HepG2 (cell line): Measurements from ENCODE around the gene GADD45B. TPM values are rescaled to one million over a fixed set of nuclear protein-coding genes. Genes with fewer than 3 reads are reported as not detected.
A peak's percentile ranks its signal among the peaks of the same experiment; 100 is the strongest.

Source experiments
- GLI4 ChIP-seq: sonication (generic); formaldehyde crosslinking; IDR thresholded peaks from 2 replicates; pipeline ENCODE4 v1.5.1; 2020; ENCODE audit warnings: missing genetic modification reagents, mild to moderate bottlenecking, moderate library complexity, borderline replicate concordance
- KLF12 ChIP-seq: sonication (generic); formaldehyde crosslinking; IDR thresholded peaks from 2 replicates; pipeline ENCODE4 v1.4.0; 2020; ENCODE audit warnings: missing genetic modification reagents, borderline replicate concordance
- MEF2D ChIP-seq: sonication (generic); formaldehyde crosslinking; IDR thresholded peaks from 2 replicates; pipeline ENCODE4 v1.5.1; 2020; ENCODE audit warnings: mild to moderate bottlenecking, missing genetic modification reagents
- PATZ1 ChIP-seq: sonication (generic); formaldehyde crosslinking; IDR thresholded peaks from 2 replicates; pipeline ENCODE4 v1.4.0; 2020; ENCODE audit warnings: missing genetic modification reagents
- PHF21A ChIP-seq: sonication (generic); formaldehyde crosslinking; IDR thresholded peaks from 2 replicates; pipeline ENCODE4 v1.5.0; 2020; ENCODE audit warnings: mild to moderate bottlenecking, missing genetic modification reagents
- RFXANK ChIP-seq: IDR thresholded peaks from 2 replicates; pipeline ENCODE4 v1.6.1; 2016
- SNRNP70 ChIP-seq: fragments of 200-400 bp; formaldehyde crosslinking; IDR thresholded peaks from 2 replicates; pipeline ENCODE4 v1.6.1; 2017; ENCODE audit warnings: mild to moderate bottlenecking, low read depth, low read length, moderate library complexity
- TAF15 ChIP-seq: fragments of 200-400 bp; formaldehyde crosslinking; IDR thresholded peaks from one replicate; pipeline ENCODE4 v1.6.1; 2018; ENCODE audit warnings: mild to moderate bottlenecking, low read depth, low read length; ENCODE audit not compliant: poor library complexity, severe bottlenecking
- ZBTB7A ChIP-seq: sonication (generic); formaldehyde crosslinking; IDR thresholded peaks from 2 replicates; pipeline ENCODE4 v1.8.0; 2022; ENCODE audit warnings: mild to moderate bottlenecking, missing genetic modification reagents
- ZNF136 ChIP-seq: sonication (generic); formaldehyde crosslinking; IDR thresholded peaks from 2 replicates; pipeline ENCODE4 v1.8.1; 2022; ENCODE audit warnings: low read depth, mild to moderate bottlenecking, moderate library complexity, missing genetic modification reagents
- ZZZ3 ChIP-seq: sonication (generic); formaldehyde crosslinking; IDR thresholded peaks from 2 replicates; pipeline ENCODE4 v1.4.0; 2020; ENCODE audit warnings: missing genetic modification reagents, mild to moderate bottlenecking, borderline replicate concordance
- polyA plus RNA-seq, 8 experiments: library from polyadenylated mRNA; depleted of rRNA in 3 of 8; stranded (reverse) in 7 of 8; unstranded in 1 of 8; fragments of >200 nt; fragmentation: Illumina TruSeq in 4 of 8; extraction: Trizol in 4 of 8; gene quantifications; 2 replicates each; pipeline versions ENCODE4 v1.2.1 to v1.2.3, GENCODE V29; 2011 to 2016; ENCODE audit warnings: low read depth in 4 of 8, missing spikeins in 1 of 8, mixed read lengths in 1 of 8; ENCODE audit not compliant: insufficient read depth in 1 of 8
- total RNA-seq, 5 experiments: library from RNA; depleted of rRNA; stranded (reverse); fragments of >200 nt; fragmentation: Illumina TruSeq; extraction: Trizol; gene quantifications; 2 replicates each; pipeline ENCODE4 v1.2.3, GENCODE V29; 2016; ENCODE audit warnings: low read depth in 1 of 5
- TF ChIP-seq, protein P1 (sequence below): sonication (generic); formaldehyde crosslinking; IDR thresholded peaks from 2 replicates; pipeline ENCODE4 v1.8.1; 2023; ENCODE audit warnings: mild to moderate bottlenecking, moderate library complexity, missing genetic modification reagents
- TF ChIP-seq, protein P2 (sequence below): sonication (generic); formaldehyde crosslinking; IDR thresholded peaks from 2 replicates; pipeline ENCODE4 v1.5.0; 2020; ENCODE audit warnings: mild to moderate bottlenecking, missing genetic modification reagents, borderline replicate concordance
- TF ChIP-seq, protein P3 (sequence below): IDR thresholded peaks from 2 replicates; pipeline ENCODE4 v1.6.1; 2012; ENCODE audit warnings: inconsistent platforms

GADD45B gene
- total and polyA plus RNA-seq, 2 of the 13 experiments (the other 11 are each of a cell fraction or from before 2014, with no cell fraction given), result 4.6 to 34.1 TPM

DNA sequence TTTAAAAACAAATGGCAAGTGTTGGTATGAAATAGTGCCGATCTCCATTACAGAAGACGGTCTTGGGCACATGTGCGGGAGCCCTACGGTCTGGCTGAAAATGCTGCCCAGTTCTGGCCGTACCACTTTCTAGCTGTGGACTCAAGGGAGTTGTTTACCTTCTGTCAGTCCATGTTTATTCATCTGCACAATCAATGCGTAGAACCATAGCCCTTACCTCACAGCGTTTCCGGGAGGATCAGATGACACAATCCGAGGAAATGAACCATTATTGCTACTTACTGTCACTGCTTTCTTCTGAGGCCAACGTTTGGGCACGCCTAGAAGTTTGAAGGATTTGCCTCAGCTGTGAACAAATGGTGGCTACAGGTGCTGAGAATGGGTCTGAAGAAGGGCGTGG lies 31.2 kb downstream of the GADD45B start (continued):
- TF ChIP-seq, protein P1, sequence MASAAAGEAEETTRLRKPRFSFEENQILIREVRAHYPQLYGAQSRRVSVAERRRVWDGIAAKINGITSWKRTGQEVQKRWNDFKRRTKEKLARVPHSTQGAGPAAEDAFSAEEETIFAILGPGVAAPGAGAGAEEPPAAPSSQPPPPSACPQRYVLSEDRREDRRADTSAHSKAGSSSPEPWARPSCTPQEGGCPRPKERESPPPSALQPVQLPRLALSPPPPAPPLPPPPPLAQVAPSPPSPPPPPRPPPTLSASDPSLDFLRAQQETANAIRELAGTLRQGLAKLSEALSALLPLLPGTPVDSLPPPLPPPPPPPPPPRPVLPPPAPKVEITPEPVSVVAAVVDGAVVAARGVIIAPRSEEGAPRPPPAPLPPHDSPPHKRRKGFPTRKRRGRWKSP (CRISPR knock-in tag), result no peak
- TF ChIP-seq MEF2D (CRISPR knock-in tag) (0 out of 2 replicates have a peak, but pooled peaks have one; percentile 27), PATZ1 (peak; percentile 40; the same call in 1 of the 2 replicates), ZZZ3 (CRISPR knock-in tag) (no peak), ZNF136 (CRISPR knock-in tag) (no peak), PHF21A (peak; percentile 51; the same call in 1 of the 2 replicates), RFXANK (no peak), SNRNP70 (no peak), GLI4 (CRISPR knock-in tag) (no peak), KLF12 (CRISPR knock-in tag) (no peak), ZBTB7A (no peak), TAF15 (no peak)
- TF ChIP-seq, protein P2, sequence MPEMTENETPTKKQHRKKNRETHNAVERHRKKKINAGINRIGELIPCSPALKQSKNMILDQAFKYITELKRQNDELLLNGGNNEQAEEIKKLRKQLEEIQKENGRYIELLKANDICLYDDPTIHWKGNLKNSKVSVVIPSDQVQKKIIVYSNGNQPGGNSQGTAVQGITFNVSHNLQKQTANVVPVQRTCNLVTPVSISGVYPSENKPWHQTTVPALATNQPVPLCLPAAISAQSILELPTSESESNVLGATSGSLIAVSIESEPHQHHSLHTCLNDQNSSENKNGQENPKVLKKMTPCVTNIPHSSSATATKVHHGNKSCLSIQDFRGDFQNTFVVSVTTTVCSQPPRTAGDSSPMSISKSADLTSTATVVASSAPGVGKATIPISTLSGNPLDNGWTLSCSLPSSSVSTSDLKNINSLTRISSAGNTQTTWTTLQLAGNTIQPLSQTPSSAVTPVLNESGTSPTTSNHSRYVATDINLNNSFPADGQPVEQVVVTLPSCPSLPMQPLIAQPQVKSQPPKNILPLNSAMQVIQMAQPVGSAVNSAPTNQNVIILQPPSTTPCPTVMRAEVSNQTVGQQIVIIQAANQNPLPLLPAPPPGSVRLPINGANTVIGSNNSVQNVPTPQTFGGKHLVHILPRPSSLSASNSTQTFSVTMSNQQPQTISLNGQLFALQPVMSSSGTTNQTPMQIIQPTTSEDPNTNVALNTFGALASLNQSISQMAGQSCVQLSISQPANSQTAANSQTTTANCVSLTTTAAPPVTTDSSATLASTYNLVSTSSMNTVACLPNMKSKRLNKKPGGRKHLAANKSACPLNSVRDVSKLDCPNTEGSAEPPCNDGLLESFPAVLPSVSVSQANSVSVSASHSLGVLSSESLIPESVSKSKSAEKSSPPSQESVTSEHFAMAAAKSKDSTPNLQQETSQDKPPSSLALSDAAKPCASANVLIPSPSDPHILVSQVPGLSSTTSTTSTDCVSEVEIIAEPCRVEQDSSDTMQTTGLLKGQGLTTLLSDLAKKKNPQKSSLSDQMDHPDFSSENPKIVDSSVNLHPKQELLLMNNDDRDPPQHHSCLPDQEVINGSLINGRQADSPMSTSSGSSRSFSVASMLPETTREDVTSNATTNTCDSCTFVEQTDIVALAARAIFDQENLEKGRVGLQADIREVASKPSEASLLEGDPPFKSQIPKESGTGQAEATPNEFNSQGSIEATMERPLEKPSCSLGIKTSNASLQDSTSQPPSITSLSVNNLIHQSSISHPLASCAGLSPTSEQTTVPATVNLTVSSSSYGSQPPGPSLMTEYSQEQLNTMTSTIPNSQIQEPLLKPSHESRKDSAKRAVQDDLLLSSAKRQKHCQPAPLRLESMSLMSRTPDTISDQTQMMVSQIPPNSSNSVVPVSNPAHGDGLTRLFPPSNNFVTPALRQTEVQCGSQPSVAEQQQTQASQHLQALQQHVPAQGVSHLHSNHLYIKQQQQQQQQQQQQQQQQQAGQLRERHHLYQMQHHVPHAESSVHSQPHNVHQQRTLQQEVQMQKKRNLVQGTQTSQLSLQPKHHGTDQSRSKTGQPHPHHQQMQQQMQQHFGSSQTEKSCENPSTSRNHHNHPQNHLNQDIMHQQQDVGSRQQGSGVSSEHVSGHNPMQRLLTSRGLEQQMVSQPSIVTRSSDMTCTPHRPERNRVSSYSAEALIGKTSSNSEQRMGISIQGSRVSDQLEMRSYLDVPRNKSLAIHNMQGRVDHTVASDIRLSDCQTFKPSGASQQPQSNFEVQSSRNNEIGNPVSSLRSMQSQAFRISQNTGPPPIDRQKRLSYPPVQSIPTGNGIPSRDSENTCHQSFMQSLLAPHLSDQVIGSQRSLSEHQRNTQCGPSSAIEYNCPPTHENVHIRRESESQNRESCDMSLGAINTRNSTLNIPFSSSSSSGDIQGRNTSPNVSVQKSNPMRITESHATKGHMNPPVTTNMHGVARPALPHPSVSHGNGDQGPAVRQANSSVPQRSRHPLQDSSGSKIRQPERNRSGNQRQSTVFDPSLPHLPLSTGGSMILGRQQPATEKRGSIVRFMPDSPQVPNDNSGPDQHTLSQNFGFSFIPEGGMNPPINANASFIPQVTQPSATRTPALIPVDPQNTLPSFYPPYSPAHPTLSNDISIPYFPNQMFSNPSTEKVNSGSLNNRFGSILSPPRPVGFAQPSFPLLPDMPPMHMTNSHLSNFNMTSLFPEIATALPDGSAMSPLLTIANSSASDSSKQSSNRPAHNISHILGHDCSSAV (CRISPR knock-in tag), result no peak
- TF ChIP-seq, protein P3, sequence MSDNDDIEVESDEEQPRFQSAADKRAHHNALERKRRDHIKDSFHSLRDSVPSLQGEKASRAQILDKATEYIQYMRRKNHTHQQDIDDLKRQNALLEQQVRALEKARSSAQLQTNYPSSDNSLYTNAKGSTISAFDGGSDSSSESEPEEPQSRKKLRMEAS, result peak; percentile 75
